SK-N-SH treated with all-trans-retinoic acid at 6 μM for 48 hours (cell line): Measurements from ENCODE around the gene SLC25A48.

ENCODE experiments used
- ATAC-seq: fragments of 200-7000 bp; cut with Tn5 transposase; 3 replicates; pipeline ENCODE4 v1.9.1; 2020; ENCODE audit warnings: mild to moderate bottlenecking, moderate library complexity
- ARNTL ChIP-seq: fragments of 450-650 bp; formaldehyde crosslinking; IDR thresholded peaks from 2 replicates; pipeline ENCODE4 v1.5.0; 2020; ENCODE audit warnings: low read depth, mild to moderate bottlenecking, moderate library complexity, borderline replicate concordance
- BACH2 ChIP-seq: fragments of 250-450 bp; sonication (Bioruptor Pico); IDR thresholded peaks from 2 replicates; pipeline ENCODE4 v1.9.0; 2021; ENCODE audit warnings: mild to moderate bottlenecking, borderline replicate concordance
- CSDC2 ChIP-seq: fragments of 250-450 bp; sonication (Bioruptor Pico); IDR thresholded peaks from 2 replicates; pipeline ENCODE4 v1.5.0; 2020; ENCODE audit warnings: mild to moderate bottlenecking, moderate library complexity
- ESRRG ChIP-seq: fragments of 250-450 bp; sonication (Bioruptor Pico); IDR thresholded peaks from 2 replicates; pipeline ENCODE4 v1.6.1; 2021; ENCODE audit warnings: mild to moderate bottlenecking
- GLIS3 ChIP-seq: fragments of 250-450 bp; sonication (Bioruptor Pico); IDR thresholded peaks from 2 replicates; pipeline ENCODE4 v1.5.0; 2020; ENCODE audit warnings: mild to moderate bottlenecking, moderate library complexity
- ISL1 ChIP-seq: fragments of 250-450 bp; sonication (Bioruptor Pico); IDR thresholded peaks from 2 replicates; pipeline ENCODE4 v2.1.2; 2022; ENCODE audit warnings: mild to moderate bottlenecking, moderate library complexity
- OSR1 ChIP-seq: fragments of 250-450 bp; sonication (Bioruptor Pico); IDR thresholded peaks from 2 replicates; pipeline ENCODE4 v1.8.0; 2022; ENCODE audit warnings: moderate library complexity, mild to moderate bottlenecking, inconsistent platforms
- PPARA ChIP-seq: fragments of 250-450 bp; sonication (Bioruptor Pico); IDR thresholded peaks from 2 replicates; pipeline ENCODE4 v1.5.0; 2020; ENCODE audit warnings: mild to moderate bottlenecking, borderline replicate concordance
- RARB ChIP-seq: fragments of 250-450 bp; sonication (Bioruptor Pico); IDR thresholded peaks from 2 replicates; pipeline ENCODE4 v1.8.0; 2021; ENCODE audit warnings: mild to moderate bottlenecking, moderate library complexity
- SNAI2 ChIP-seq: fragments of 250-450 bp; sonication (Bioruptor Pico); IDR thresholded peaks from 2 replicates; pipeline ENCODE4 v1.5.0; 2020; ENCODE audit warnings: mild to moderate bottlenecking, moderate library complexity
- TCF4 ChIP-seq: fragments of 250-450 bp; sonication (Bioruptor Pico); IDR thresholded peaks from 2 replicates; pipeline ENCODE4 v1.8.0; 2021; ENCODE audit warnings: mild to moderate bottlenecking, moderate library complexity, borderline replicate concordance
- TOX ChIP-seq: fragments of 250-450 bp; sonication (Bioruptor Pico); IDR thresholded peaks from 2 replicates; pipeline ENCODE4 v1.8.0; 2021; ENCODE audit warnings: mild to moderate bottlenecking, moderate library complexity, borderline replicate concordance
- ZC3H10 ChIP-seq: fragments of 250-450 bp; sonication (Bioruptor Pico); IDR thresholded peaks from 2 replicates; pipeline ENCODE4 v1.5.1; 2021; ENCODE audit warnings: mild to moderate bottlenecking, moderate library complexity
- ZFP3 ChIP-seq: fragments of 250-450 bp; sonication (Bioruptor Pico); IDR thresholded peaks from 2 replicates; pipeline ENCODE4 v1.5.0; 2020; ENCODE audit warnings: mild to moderate bottlenecking, moderate library complexity
- ZFP30 ChIP-seq: fragments of 450-650 bp; formaldehyde crosslinking; IDR thresholded peaks from 2 replicates; pipeline ENCODE4 v1.5.0; 2022; ENCODE audit warnings: mild to moderate bottlenecking, moderate library complexity
- ZNF565 ChIP-seq: fragments of 450-650 bp; formaldehyde crosslinking; conservative IDR thresholded peaks from 2 replicates; pipeline ENCODE4 v1.5.0; 2020; ENCODE audit warnings: low read depth, mild to moderate bottlenecking, moderate library complexity
- TF ChIP-seq, protein P1 (sequence below): fragments of 250-450 bp; sonication (Bioruptor Pico); IDR thresholded peaks from 2 replicates; pipeline ENCODE4 v1.5.1; 2020; ENCODE audit warnings: low read depth, mild to moderate bottlenecking, moderate library complexity
- TF ChIP-seq, protein P2 (sequence below): fragments of 250-450 bp; sonication (Bioruptor Pico); IDR thresholded peaks from 2 replicates; pipeline ENCODE4 v1.8.0; 2021; ENCODE audit warnings: low read depth, mild to moderate bottlenecking, moderate library complexity, borderline replicate concordance
- TF ChIP-seq, protein P3 (sequence below): fragments of 250-450 bp; sonication (Bioruptor Pico); IDR thresholded peaks from 2 replicates; pipeline ENCODE4 v1.8.0; 2020; ENCODE audit warnings: mild to moderate bottlenecking, moderate library complexity, borderline replicate concordance
- TF ChIP-seq, protein P4 (sequence below): fragments of 250-450 bp; sonication (Bioruptor Pico); IDR thresholded peaks from 2 replicates; pipeline ENCODE4 v1.5.1; 2021; ENCODE audit warnings: mild to moderate bottlenecking, moderate library complexity

The SLC25A48 gene

DNA sequence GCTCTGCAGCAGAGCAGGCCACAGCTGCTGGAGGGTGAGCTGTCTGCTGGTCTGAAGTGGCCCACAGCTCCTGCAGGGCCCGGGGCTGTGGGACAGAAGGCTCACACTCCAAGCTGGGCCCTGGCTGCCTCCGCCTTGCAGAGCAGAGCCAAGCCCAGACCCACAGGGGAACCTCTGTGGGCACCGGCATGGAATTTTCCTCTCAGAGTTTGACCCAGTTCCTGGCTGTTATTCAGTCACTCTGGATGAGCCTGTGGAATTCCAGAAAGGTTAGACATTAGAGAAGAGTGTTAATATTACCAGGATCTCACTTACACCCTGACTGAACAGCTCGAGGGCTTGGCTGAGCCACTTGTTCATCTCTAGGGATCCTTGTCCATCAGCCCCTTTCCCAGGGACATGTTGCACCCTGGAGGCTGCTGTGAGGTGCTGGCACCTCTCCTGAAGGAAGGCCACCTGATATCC lies 43.7 kb downstream of the SLC25A48 start:
- no peak; the same call in 2 of the 3 replicates for ATAC-seq
- TF ChIP-seq ZC3H10 (CRISPR knock-in tag) = no peak
- TF ChIP-seq, protein P1, sequence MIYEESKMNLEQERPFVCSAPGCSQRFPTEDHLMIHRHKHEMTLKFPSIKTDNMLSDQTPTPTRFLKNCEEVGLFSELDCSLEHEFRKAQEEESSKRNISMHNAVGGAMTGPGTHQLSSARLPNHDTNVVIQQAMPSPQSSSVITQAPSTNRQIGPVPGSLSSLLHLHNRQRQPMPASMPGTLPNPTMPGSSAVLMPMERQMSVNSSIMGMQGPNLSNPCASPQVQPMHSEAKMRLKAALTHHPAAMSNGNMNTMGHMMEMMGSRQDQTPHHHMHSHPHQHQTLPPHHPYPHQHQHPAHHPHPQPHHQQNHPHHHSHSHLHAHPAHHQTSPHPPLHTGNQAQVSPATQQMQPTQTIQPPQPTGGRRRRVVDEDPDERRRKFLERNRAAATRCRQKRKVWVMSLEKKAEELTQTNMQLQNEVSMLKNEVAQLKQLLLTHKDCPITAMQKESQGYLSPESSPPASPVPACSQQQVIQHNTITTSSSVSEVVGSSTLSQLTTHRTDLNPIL (CRISPR knock-in tag) = no peak
- no peak for TF ChIP-seq CSDC2 (CRISPR knock-in tag)
- TF ChIP-seq GLIS3 (CRISPR knock-in tag) = no peak
- TF ChIP-seq, protein P2, sequence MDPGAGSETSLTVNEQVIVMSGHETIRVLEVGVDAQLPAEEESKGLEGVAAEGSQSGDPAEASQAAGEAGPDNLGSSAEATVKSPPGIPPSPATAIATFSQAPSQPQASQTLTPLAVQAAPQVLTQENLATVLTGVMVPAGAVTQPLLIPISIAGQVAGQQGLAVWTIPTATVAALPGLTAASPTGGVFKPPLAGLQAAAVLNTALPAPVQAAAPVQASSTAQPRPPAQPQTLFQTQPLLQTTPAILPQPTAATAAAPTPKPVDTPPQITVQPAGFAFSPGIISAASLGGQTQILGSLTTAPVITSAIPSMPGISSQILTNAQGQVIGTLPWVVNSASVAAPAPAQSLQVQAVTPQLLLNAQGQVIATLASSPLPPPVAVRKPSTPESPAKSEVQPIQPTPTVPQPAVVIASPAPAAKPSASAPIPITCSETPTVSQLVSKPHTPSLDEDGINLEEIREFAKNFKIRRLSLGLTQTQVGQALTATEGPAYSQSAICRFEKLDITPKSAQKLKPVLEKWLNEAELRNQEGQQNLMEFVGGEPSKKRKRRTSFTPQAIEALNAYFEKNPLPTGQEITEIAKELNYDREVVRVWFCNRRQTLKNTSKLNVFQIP = no peak
- no peak for TF ChIP-seq ARNTL (CRISPR knock-in tag)
- no peak for TF ChIP-seq OSR1 (CRISPR knock-in tag)
- no peak for TF ChIP-seq BACH2
- no peak for TF ChIP-seq RARB (CRISPR knock-in tag)
- TF ChIP-seq ESRRG (CRISPR knock-in tag) = no peak
- TF ChIP-seq ZFP3 (CRISPR knock-in tag) = no peak
- TF ChIP-seq TOX = no peak

DNA sequence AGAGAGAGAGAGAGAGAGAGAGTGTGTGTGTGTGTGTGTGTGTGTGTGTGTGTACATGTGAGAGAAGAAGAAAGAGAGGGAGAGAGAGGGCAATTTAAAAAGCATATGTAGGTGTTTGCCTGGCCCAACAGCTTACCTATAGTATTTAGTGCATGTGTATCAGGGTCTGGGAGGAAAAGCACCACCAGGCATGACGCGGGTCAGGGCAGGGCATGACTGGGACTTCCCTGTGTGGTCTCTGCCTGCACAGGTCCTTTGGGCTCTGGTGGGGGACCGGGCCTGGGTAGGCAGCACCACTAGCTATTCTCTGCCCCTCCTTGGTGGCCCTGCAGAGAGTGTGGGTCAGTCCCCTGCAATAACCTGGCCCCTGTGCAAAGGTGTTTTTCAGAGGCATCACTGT lies 45.1 kb downstream of the SLC25A48 start:
- no peak for TF ChIP-seq SNAI2
- no peak for TF ChIP-seq ARNTL (CRISPR knock-in tag)
- TF ChIP-seq GLIS3 (CRISPR knock-in tag) = no peak
- no peak for TF ChIP-seq ZNF565 (CRISPR knock-in tag)
- no peak for TF ChIP-seq ZFP30
- TF ChIP-seq, protein P3, sequence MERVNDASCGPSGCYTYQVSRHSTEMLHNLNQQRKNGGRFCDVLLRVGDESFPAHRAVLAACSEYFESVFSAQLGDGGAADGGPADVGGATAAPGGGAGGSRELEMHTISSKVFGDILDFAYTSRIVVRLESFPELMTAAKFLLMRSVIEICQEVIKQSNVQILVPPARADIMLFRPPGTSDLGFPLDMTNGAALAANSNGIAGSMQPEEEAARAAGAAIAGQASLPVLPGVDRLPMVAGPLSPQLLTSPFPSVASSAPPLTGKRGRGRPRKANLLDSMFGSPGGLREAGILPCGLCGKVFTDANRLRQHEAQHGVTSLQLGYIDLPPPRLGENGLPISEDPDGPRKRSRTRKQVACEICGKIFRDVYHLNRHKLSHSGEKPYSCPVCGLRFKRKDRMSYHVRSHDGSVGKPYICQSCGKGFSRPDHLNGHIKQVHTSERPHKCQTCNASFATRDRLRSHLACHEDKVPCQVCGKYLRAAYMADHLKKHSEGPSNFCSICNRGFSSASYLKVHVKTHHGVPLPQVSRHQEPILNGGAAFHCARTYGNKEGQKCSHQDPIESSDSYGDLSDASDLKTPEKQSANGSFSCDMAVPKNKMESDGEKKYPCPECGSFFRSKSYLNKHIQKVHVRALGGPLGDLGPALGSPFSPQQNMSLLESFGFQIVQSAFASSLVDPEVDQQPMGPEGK (CRISPR knock-in tag) = no peak
- TF ChIP-seq, protein P4, sequence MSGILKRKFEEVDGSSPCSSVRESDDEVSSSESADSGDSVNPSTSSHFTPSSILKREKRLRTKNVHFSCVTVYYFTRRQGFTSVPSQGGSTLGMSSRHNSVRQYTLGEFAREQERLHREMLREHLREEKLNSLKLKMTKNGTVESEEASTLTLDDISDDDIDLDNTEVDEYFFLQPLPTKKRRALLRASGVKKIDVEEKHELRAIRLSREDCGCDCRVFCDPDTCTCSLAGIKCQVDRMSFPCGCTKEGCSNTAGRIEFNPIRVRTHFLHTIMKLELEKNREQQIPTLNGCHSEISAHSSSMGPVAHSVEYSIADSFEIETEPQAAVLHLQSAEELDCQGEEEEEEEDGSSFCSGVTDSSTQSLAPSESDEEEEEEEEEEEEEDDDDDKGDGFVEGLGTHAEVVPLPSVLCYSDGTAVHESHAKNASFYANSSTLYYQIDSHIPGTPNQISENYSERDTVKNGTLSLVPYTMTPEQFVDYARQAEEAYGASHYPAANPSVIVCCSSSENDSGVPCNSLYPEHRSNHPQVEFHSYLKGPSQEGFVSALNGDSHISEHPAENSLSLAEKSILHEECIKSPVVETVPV (CRISPR knock-in tag) = no peak
- no peak for TF ChIP-seq PPARA (CRISPR knock-in tag)
- no peak for TF ChIP-seq TOX
- TF ChIP-seq ISL1 (CRISPR knock-in tag) = no peak
- TF ChIP-seq OSR1 (CRISPR knock-in tag) = no peak
- no peak for TF ChIP-seq RARB (CRISPR knock-in tag)
- no peak for TF ChIP-seq ZC3H10 (CRISPR knock-in tag)
- TF ChIP-seq, protein P2 = no peak
- no peak for TF ChIP-seq TCF4 (CRISPR knock-in tag)
- TF ChIP-seq, all 23 proteins: peak for 0
- ATAC-seq = no peak

DNA sequence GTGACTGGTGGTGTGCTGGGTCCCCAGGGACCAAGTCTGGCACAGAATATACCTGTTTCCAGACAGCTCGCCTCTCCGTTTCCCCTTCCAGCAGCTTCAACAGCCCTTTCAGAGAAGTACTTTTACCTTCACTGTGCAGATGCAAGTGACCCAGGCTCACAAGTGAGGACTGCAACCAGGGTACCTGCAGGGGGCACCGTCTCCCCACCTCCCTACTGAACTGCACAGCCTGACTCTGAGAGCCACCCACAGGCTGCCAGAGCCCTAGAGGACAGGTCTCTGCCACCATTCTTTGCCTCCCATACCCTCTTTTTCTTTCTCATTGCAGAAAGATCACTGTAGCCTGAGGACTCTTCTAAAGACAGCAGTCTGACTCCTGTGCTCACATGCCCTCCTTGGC lies 45.8 kb downstream of the SLC25A48 start:
- no peak for TF ChIP-seq RARB (CRISPR knock-in tag)
- TF ChIP-seq TOX = no peak
- TF ChIP-seq ESRRG (CRISPR knock-in tag) = no peak
- no peak for TF ChIP-seq BACH2
- TF ChIP-seq CSDC2 (CRISPR knock-in tag) = no peak
- TF ChIP-seq ZFP3 (CRISPR knock-in tag) = no peak
- no peak for TF ChIP-seq TCF4 (CRISPR knock-in tag)
- no peak for TF ChIP-seq ZFP30
- TF ChIP-seq PPARA (CRISPR knock-in tag) = no peak
- TF ChIP-seq SNAI2 = no peak
- TF ChIP-seq, protein P2 = no peak
- TF ChIP-seq ISL1 (CRISPR knock-in tag) = no peak
- TF ChIP-seq ARNTL (CRISPR knock-in tag) = no peak
- TF ChIP-seq OSR1 (CRISPR knock-in tag) = no peak
- peak; percentile 83 for ATAC-seq
